RWPE2 (cell line): ENCODE measurements around the gene DGLUCY.
A peak's percentile ranks its signal among the peaks of the same experiment; 100 is the strongest.

ENCODE experiments used
- ATAC-seq: fragments of 200-7000 bp; cut with Tn5 transposase; 3 replicates; pipeline ENCODE4 v1.9.1; 2021; ENCODE audit warnings: low read depth
- DNase-seq: peaks from one replicate; pipeline ENCODE4 v3.0.0-alpha.2; 2020; ENCODE audit warnings: low spot score
- H3K27ac ChIP-seq: fragments of 450-650 bp; 2 replicates; pipeline ENCODE4 v1.5.1; 2017; ENCODE audit warnings: mild to moderate bottlenecking; ENCODE audit not compliant: poor library complexity, severe bottlenecking
- H3K27me3 ChIP-seq: fragments of 250-450 bp; sonication (Bioruptor Pico); 2 replicates; pipeline ENCODE4 v1.5.1; 2021; ENCODE audit warnings: mild to moderate bottlenecking, moderate library complexity; ENCODE audit not compliant: insufficient read depth, poor library complexity, severe bottlenecking
- H3K36me3 ChIP-seq: fragments of 250-450 bp; sonication (Bioruptor Pico); 2 replicates; pipeline ENCODE4 v1.5.1; 2020; ENCODE audit warnings: low read depth, mild to moderate bottlenecking, moderate library complexity
- H3K4me1 ChIP-seq: fragments of 250-450 bp; sonication (Bioruptor Pico); 2 replicates; pipeline ENCODE4 v1.5.1; 2021; ENCODE audit warnings: mild to moderate bottlenecking, moderate library complexity; ENCODE audit not compliant: insufficient read depth, poor library complexity, severe bottlenecking
- H3K4me3 ChIP-seq: fragments of 250-450 bp; sonication (Bioruptor Pico); 2 replicates; pipeline ENCODE4 v1.5.1; 2021; ENCODE audit warnings: mild to moderate bottlenecking, moderate library complexity; ENCODE audit not compliant: severe bottlenecking
- H3K9me3 ChIP-seq: fragments of 250-450 bp; sonication (Bioruptor Pico); 2 replicates; pipeline ENCODE4 v1.5.1; 2021; ENCODE audit warnings: mild to moderate bottlenecking, moderate library complexity; ENCODE audit not compliant: severe bottlenecking
- CTCF ChIP-seq: fragments of 450-650 bp; IDR thresholded peaks from one replicate; pipeline ENCODE4 v1.5.1; 2017; ENCODE audit warnings: mild to moderate bottlenecking, moderate library complexity; ENCODE audit not compliant: poor library complexity, severe bottlenecking

Gene DGLUCY

GRCh38 chr14:91146661-91147060 lies 32.8 kb downstream of the DGLUCY start:
- peaks cover 11% of the 10 kb centered on the region for H3K36me3 ChIP-seq

GRCh38 chr14:91149462-91149861 lies 35.6 kb downstream of the DGLUCY start:
- Histone ChIP-seq H3K4me1 (peaks cover 6% of the 10 kb centered on the region), H3K36me3 (peaks cover 11% of the 10 kb centered on the region), H3K9me3 (no peaks in the 10 kb centered on the region), H3K27ac (peak overlapping the region; percentile 6), H3K27me3 (no peaks in the 10 kb centered on the region), H3K4me3 (no peak overlapping the region)
- DNase-seq (peak; percentile 81), ATAC-seq (peak; percentile 98)
- TF ChIP-seq CTCF: no peak

More at GRCh38 chr14:91146661-91147060, 32.8 kb downstream of the DGLUCY start:
- no peak for ATAC-seq
- no peak overlapping the region for H3K27ac ChIP-seq
- H3K4me3 ChIP-seq: no peak overlapping the region
- TF ChIP-seq CTCF: no peak
- peaks cover 6% of the 10 kb centered on the region for H3K4me1 ChIP-seq
- H3K9me3 ChIP-seq: no peaks in the 10 kb centered on the region
- H3K27me3 ChIP-seq: no peaks in the 10 kb centered on the region
- no peak for DNase-seq

- no peaks in the 10 kb centered on the region for H3K9me3 ChIP-seq
- peaks cover 13% of the 10 kb centered on the region for H3K4me1 ChIP-seq
- H3K27me3 ChIP-seq: no peaks in the 10 kb centered on the region
- no peak overlapping the region for H3K27ac ChIP-seq
- TF ChIP-seq CTCF: no peak
- no peak overlapping the region for H3K4me3 ChIP-seq
- peaks cover 3% of the 10 kb centered on the region for H3K36me3 ChIP-seq
- ATAC-seq (no peak), DNase-seq (no peak)
These were observed 38.6 kb downstream of the DGLUCY start for GRCh38 chr14:91152499-91152898.

- no peak for DNase-seq
- no peak overlapping the region for H3K4me3 ChIP-seq
- H3K4me1 ChIP-seq: peaks cover 21% of the 10 kb centered on the region
- no peaks in the 10 kb centered on the region for H3K9me3 ChIP-seq
- no peak for ATAC-seq
- H3K27ac ChIP-seq: no peak overlapping the region
- H3K27me3 ChIP-seq: no peaks in the 10 kb centered on the region
- peaks cover 3% of the 10 kb centered on the region; the same call in 1 of the 2 replicates for H3K36me3 ChIP-seq
- no peak for TF ChIP-seq CTCF
These were observed 39.5 kb downstream of the DGLUCY start for GRCh38 chr14:91153360-91153759.

- no peak overlapping the region for H3K4me3 ChIP-seq
- no peak for DNase-seq
- H3K27me3 ChIP-seq: no peaks in the 10 kb centered on the region
- H3K9me3 ChIP-seq: no peaks in the 10 kb centered on the region
- no peak overlapping the region for H3K27ac ChIP-seq
- peaks cover 16% of the 10 kb centered on the region for H3K36me3 ChIP-seq
- TF ChIP-seq CTCF: no peak
- ATAC-seq: peak; percentile 86
- H3K4me1 ChIP-seq: peaks cover 16% of the 10 kb centered on the region
These were observed 41.2 kb downstream of the DGLUCY start for GRCh38 chr14:91154851-91155625.
